ENCODE results near the gene SLC37A3. TPM values are rescaled to one million over a fixed set of nuclear protein-coding genes. Genes with fewer than 3 reads are reported as not detected.

Gene SLC37A3
- polyA plus RNA-seq, 5 donors = 46.9 to 67.5 (median 55.1) TPM

Other genes starting within 250 kb of the SLC37A3 start
- gene KDM7A, start 221.5 kb downstream of the SLC37A3 start, polyA plus RNA-seq (ENCODE audit: insufficient read depth in 1 of 5, insufficient read length in 5 of 5, low replicate concordance in 1 of 5) = 10 to 100 TPM in 4 of 5 donors, 1 to 10 TPM in 1; 9.4 to 18.4 (median 15.5) TPM
- 1 to 10 TPM in 4 of 5 donors, under 1 TPM in 1; 0.52 to 1.7 (median 1.1) TPM for gene RAB19, start 5.5 kb upstream of the SLC37A3 start, polyA plus RNA-seq (ENCODE audit: insufficient read depth in 1 of 5, insufficient read length in 5 of 5, low replicate concordance in 1 of 5)
- gene MKRN1, start 81.0 kb upstream of the SLC37A3 start, polyA plus RNA-seq (ENCODE audit: insufficient read depth in 1 of 5, insufficient read length in 5 of 5, low replicate concordance in 1 of 5) = 100 to 1,000 TPM in 4 of 5 donors, 10 to 100 TPM in 1; 94.0 to 127 (median 111) TPM
- 10 to 100 TPM; 36.9 to 43.7 (median 41.1) TPM for gene DENND2A, start 242.3 kb upstream of the SLC37A3 start, polyA plus RNA-seq (ENCODE audit: insufficient read depth in 1 of 5, insufficient read length in 5 of 5, low replicate concordance in 1 of 5)

Measured in right lung (tissue), 5 donors.